ENCODE measurements around the gene POLR2J.
A peak's percentile ranks its signal among the peaks of the same experiment; 100 is the strongest.

POLR2J gene

GRCh38 chr7:102456327-102456726, 22.4 kb downstream of the POLR2J start (continued):
- TF ChIP-seq HIC1 (tag by site-specific recombination; IDR thresholded peaks at IDR 0.05) (peak; percentile 75), PATZ1 (tag by site-specific recombination; IDR thresholded peaks at IDR 0.05) (peak; percentile 96), WT1 (tag by site-specific recombination; IDR thresholded peaks at IDR 0.05) (peak; percentile 93), KLF8 (tag by site-specific recombination; IDR thresholded peaks at IDR 0.05) (0 out of 2 replicates have a peak, but pooled peaks have one; percentile 22), KLF10 (tag by site-specific recombination; IDR thresholded peaks at IDR 0.05) (peak; percentile 42; the same call in 1 of the 2 replicates), ZNF248 (tag by site-specific recombination; IDR thresholded peaks at IDR 0.05) (no peak), MEIS1 (CRISPR knock-in tag; IDR thresholded peaks at IDR 0.05; ENCODE audit: borderline replicate concordance) (no peak), ZNF549 (tag by site-specific recombination; IDR thresholded peaks at IDR 0.05) (no peak), ZNF18 (tag by site-specific recombination; IDR thresholded peaks at IDR 0.05) (peak; percentile 60; the same call in 1 of the 2 replicates), PRDM10 (tag by site-specific recombination; IDR thresholded peaks at IDR 0.05) (peak; percentile 32), ZNF600 (tag by site-specific recombination; IDR thresholded peaks at IDR 0.05) (peak; percentile 62), ELK4 (IDR thresholded peaks at IDR 0.05; ENCODE audit: borderline replicate concordance, low read depth, low read length) (no peak), SCRT2 (tag by site-specific recombination; IDR thresholded peaks at IDR 0.05) (peak; percentile 93), ZFHX2 (tag by site-specific recombination; conservative IDR thresholded peaks at IDR 0.05) (peak; percentile 76), ZNF394 (tag by site-specific recombination; IDR thresholded peaks at IDR 0.05; ENCODE audit: borderline replicate concordance) (no peak; the same call in 1 of the 2 replicates), ZNF398 (tag by site-specific recombination; IDR thresholded peaks at IDR 0.05) (no peak), KLF1 (tag by site-specific recombination; IDR thresholded peaks at IDR 0.05) (peak; percentile 44; the same call in 1 of the 2 replicates), OSR2 (tag by site-specific recombination; IDR thresholded peaks at IDR 0.05) (peak; percentile 37; the same call in 1 of the 2 replicates), ZBTB48 (tag by site-specific recombination; IDR thresholded peaks at IDR 0.05) (no peak), ZNF670 (tag by site-specific recombination; IDR thresholded peaks at IDR 0.05; ENCODE audit: low read depth) (no peak), ZNF518A (tag by site-specific recombination; conservative IDR thresholded peaks at IDR 0.05; ENCODE audit: low read depth) (no peak), ZFP37 (tag by site-specific recombination; IDR thresholded peaks at IDR 0.05) (no peak)

Measured in HEK293 (cell line).